ENCODE measurements around the gene CAPZB. TPM values are rescaled to one million over a fixed set of nuclear protein-coding genes. Genes with fewer than 3 reads are reported as not detected.

CAPZB gene
- total RNA-seq, 1 experiment from 2014 or later = 40.0 TPM

- peak; percentile 78 for DNase-seq (ENCODE audit: low spot score)
Measured at GRCh38 chr1:19448491-19449439, 36.6 kb downstream of the CAPZB start.

GRCh38 chr1:19447550-19447949, 37.8 kb downstream of the CAPZB start:
- no peak for DNase-seq (ENCODE audit: low spot score)

- DNase-seq (ENCODE audit: low spot score) = peak; percentile 17
Measured at GRCh38 chr1:19445417-19446342, 39.7 kb downstream of the CAPZB start.

- no peak for DNase-seq (ENCODE audit: low spot score)
Measured at GRCh38 chr1:19444296-19445021, 40.9 kb downstream of the CAPZB start.

GRCh38 chr1:19443326-19443725, 42.0 kb downstream of the CAPZB start:
- no peak for DNase-seq (ENCODE audit: low spot score)

GRCh38 chr1:19442154-19443096, 42.9 kb downstream of the CAPZB start:
- DNase-seq (ENCODE audit: low spot score) = no peak

GRCh38 chr1:19441048-19441780, 44.1 kb downstream of the CAPZB start:
- no peak for DNase-seq (ENCODE audit: low spot score)

GRCh38 chr1:19439464-19440171, 45.7 kb downstream of the CAPZB start:
- no peak for DNase-seq (ENCODE audit: low spot score)

GRCh38 chr1:19438516-19439195, 46.7 kb downstream of the CAPZB start:
- DNase-seq (ENCODE audit: low spot score) = no peak

- no peak for DNase-seq (ENCODE audit: low spot score)
Measured at GRCh38 chr1:19437891-19438294, 47.4 kb downstream of the CAPZB start.

GRCh38 chr1:19436716-19437476, 48.4 kb downstream of the CAPZB start:
- DNase-seq (ENCODE audit: low spot score) = no peak

- no peak for DNase-seq (ENCODE audit: low spot score)
Measured at GRCh38 chr1:19435851-19436455, 49.4 kb downstream of the CAPZB start.

- DNase-seq (ENCODE audit: low spot score) = no peak
Measured at GRCh38 chr1:19435181-19435580, 50.2 kb downstream of the CAPZB start.

GRCh38 chr1:19433719-19433998, 51.7 kb downstream of the CAPZB start:
- DNase-seq (ENCODE audit: low spot score) = no peak

- no peak for DNase-seq (ENCODE audit: low spot score)
Measured at GRCh38 chr1:19432943-19433718, 52.2 kb downstream of the CAPZB start.

GRCh38 chr1:19430121-19431068, 54.9 kb downstream of the CAPZB start:
- DNase-seq (ENCODE audit: low spot score) = peak; percentile 36
